Fibroblast of skin of abdomen (primary cell): ENCODE measurements around the gene DNAH8.
A peak's percentile ranks its signal among the peaks of the same experiment; 100 is the strongest.
"Not testable (repeated sequence)": the region's sequence is repeated elsewhere in the genome, so short reads cannot be mapped to it uniquely, and the experiment has no call there.

Experiments used
- DNase-seq: peaks from one replicate; pipeline ENCODE4 v3.0.0-alpha.2; 2013

DNAH8 gene

DNA sequence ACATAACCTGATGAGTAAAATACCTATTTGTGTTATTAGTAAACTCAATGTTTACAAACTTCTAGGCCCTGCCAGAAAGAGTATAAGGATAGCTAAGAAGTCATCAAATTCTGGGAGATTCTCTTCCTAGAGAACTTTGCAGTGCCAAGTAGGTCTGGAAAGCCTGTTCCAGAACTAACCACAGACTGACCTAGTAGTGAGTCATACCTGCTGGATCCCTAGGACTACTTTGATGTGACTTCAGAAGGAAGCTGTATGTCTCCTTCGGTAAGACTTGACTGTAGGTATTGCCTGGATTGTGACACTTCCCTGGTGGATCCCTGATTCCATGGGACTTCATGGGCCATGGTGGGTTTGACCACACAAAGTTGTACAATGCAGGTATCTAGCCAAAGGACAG lies 131.7 kb downstream of the DNAH8 start:
- peak; percentile 8 for DNase-seq

DNA sequence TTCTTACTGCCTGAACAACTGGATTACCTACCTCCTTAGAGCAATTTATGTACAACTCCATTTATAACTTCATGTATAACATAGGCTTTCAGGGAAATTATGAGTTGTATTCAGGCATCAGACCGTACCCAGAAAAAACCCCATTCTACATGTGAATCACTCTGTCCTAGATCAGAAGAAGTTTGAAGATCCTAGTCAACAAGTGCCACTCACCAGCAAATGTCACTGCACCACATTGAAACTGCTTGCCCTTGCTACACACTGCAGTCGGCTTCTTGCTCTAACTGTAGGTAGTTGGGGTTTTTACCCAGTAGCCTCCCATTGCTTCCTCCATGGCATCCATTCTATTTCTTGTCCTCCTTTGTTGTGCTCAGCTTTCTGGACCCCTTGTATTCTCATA lies 132.4 kb downstream of the DNAH8 start:
- DNase-seq: no peak

DNA sequence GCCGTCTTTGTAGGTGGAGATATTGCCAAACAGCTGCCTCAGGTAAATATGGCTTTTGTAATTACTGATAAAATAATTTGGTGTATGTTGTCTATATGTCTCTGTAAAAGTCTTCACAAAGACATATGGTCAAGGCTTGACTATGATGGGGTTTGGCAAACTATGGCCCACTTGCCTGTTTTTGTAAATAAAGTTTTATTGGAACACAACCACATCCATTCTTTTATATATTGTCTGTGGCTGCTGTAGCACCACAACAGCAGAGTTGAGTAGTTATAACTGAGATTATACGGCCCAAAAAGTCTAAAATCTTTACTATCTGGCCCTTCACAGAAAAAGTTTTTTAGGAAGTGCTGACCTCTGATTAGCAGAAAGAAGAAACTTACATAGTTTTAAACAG lies 133.6 kb downstream of the DNAH8 start:
- no peak for DNase-seq

DNA sequence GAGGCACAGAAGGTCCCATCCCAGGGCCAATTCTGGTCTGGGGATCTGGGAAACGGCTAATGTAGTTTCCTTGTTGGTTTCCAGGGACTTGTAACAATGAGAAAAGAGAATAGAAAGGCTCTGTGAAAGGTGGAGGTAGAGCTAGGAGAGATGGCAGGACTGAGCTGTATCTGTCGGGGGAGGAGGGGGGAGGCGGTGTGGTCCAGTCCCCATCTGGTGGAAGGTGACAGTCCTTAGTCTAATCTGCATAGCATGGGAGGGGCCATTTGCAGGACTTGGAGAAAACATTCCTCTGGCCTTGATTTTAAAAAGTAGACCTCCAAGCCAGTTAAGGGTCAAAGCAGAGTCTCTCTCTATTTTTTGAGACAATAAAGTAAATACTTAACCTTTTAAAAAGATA lies 137.1 kb downstream of the DNAH8 start:
- no peak for DNase-seq

DNA sequence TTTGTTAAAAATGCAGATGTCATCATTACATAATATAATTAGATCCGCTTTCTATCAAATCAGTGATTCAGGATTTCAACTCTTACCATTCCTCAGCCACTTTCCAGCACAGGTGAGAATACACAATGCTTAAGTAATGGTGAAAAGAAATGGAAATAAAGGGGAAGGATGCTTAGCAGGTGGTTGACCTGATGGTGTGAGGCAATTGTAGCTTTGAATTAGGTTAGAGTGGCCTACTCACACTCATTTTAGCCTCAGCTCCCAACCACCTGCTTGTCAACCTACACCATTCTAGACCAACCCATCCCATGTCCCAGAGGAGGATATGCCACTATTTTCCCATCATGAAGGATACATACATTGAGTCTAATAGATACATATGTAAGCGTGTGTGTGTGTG lies 138.1 kb downstream of the DNAH8 start:
- no peak for DNase-seq

DNA sequence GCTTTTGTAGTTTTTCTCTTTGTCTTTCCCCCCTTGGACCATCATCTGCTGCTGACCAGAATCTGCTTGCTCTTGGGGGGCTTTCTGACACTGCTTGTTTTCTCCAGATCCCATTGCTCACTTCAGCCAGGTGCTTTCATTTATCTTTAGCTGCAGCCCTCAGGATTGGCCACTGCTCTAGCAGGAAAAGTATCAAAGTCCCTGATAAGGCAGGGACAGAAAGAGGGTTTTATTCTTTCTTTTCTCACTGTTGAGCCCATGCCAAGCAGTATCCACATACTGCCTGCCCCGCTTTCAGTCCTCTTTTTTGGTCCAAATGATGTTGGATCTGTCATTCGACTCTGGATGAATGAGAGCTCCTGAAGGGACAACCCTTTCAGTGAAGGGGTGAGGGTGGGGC lies 141.4 kb downstream of the DNAH8 start:
- DNase-seq: no peak

DNA sequence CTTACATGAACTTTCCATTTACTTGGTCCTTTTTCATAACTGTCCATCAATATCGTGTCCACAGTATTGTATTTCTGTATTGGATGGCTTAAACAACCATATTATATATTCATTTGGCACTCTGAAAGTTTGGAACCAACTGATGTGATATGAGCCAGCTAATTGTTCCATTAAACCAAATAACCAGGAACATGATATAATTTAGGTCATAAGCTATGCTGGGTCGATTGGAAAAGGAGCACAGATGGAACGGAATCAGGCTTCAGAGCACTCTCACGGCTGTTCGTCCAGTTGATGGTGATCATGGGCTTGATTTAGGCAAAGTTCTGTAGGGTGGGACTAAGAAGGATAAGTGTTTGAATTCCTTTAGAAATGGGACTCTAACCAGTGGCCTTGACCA lies 142.7 kb downstream of the DNAH8 start:
- DNase-seq: no peak

DNA sequence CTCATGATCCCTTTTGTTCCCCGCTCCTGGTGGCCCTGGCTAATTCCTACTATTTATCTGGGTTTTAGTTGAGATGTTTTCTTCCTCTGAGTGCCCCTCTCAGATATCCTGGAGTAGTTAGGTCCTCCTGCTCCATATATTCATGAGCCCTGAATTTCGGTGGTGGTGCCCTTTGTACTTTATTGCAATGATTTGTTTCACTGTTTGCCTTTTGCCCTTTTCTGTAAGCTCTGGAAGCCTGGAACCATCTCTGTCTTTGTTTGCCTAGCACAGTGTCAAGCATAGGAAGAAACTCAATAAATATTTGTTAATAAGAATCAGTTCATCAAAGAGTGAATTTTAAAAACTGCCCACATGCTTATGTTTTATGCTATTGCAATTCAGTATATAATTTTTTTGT lies 144.9 kb downstream of the DNAH8 start:
- DNase-seq: no peak

DNA sequence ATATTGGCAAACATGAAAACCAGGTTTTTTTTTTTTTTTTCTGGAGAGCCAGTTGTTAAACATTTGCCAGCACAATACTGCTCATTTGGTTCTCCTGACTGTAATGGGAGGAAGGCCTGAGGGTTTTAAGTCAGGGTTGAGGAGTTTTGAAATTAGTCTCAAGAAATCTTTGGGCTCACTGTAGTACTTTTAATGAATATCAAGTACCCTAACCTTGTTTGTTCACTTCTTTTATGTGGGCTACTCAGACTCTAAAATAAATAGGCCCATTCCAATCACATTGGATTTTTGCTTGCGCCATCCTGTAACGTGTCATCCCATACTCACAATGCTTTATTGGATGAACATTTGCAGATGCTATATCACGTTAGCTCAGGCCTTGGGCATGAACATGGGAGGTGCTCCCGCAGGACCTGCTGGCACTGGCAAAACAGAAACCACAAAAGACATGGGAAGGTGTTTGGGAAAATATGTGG lies 146.9 kb downstream of the DNAH8 start:
- DNase-seq: no peak

DNA sequence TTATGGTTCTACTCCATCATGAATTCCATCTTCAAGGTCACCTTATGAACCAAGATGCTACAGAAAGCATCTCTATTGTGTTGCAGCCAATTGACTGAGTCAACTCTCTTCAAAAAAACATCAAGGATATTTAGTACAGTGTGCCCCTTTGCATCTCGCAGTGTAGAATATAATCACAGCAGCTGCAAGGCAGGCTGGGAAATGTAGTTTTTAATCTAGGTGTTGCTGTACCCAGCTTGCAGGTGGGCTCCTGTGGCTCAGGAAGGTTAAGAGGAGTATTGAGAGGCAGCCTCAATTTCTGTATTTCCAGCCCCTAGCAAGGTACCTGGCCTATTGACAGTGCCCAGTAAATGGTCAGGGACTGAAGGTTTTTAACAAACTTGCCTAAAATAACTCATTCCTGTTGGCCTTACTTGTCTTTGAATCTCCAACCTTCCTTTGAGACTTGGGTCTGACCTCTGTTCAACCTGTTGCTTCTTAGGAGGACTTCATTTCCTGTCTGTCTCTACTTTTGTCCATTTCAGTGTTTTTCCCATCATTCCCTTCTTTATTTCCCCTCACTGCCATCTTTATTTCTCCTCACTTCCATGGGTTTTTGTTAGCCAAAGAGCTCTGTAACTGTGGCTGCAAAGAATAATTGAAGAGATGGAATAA lies 150.5 kb downstream of the DNAH8 start:
- DNase-seq: no peak

DNA sequence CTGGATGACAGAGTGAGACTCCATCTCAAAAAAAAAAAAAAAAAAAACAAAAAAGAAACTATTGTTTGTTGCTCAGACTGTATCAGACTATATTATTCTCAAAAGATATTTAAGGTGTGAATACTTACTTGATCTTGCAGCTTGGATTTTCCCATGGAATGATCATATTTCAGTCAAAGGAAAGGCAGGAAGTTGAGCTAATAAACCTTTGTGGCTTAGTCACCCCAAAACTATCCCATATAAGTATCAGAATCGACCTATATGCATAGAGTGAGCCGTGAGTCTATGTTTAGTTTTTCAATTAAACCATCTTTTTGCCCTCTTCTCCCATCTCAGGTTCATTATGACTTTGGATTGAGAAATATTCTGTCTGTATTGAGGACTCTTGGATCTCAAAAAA lies 152.6 kb downstream of the DNAH8 start:
- no peak for DNase-seq

DNA sequence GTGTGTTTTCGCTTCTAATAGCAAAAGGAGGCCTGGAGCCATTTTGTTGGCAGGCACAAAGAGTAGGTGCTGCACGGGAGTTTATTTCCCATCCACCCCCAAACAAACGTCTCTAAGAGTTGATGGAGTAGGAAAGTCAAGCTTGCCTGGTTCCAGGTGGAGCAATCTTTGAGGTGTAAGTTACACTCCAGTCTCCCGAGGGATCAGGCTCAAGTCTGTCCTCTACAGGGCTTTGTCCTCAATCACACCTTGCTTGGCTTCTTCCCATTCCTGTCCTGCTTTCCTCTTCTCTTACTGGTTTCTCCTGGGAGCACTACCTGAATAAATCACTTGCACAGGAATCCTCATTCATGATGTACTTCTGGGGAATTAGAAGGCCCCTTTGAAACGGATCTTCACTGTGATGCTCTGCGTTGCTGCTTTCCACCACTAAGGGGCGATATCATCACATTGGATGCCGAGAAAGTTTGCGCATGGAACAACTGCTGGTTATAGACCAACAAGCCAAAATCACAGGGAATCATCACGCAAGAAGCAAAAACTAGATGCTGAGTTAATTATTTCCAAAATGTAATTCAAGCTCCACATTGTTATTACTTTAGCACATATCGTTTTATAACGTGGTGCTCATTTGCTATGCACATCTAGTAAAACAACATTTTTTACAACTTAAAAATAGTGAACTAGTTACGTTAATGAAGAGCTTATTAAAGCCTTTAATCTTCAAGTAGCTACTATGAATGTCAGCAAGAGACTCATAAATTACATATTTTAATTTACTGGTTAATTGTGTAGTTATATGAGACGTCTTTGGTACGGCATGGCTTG lies 156.8 kb downstream of the DNAH8 start:
- DNase-seq: peak; percentile 37

DNA sequence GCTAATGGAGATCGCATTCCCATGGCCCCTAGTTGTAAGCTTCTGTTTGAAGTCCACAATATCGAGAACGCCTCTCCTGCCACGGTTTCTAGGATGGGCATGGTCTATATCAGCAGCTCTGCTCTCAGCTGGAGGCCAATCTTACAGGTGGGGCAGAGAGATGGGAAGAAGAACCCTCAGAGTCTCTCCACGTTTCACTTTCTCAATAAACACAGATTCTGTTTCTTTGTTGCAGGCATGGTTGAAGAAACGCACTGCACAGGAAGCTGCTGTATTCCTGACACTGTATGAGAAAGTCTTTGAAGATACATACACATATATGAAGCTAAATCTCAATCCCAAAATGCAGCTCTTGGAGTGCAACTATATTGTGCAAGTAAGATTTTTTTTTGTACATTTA lies 157.9 kb downstream of the DNAH8 start:
- DNase-seq: no peak

DNA sequence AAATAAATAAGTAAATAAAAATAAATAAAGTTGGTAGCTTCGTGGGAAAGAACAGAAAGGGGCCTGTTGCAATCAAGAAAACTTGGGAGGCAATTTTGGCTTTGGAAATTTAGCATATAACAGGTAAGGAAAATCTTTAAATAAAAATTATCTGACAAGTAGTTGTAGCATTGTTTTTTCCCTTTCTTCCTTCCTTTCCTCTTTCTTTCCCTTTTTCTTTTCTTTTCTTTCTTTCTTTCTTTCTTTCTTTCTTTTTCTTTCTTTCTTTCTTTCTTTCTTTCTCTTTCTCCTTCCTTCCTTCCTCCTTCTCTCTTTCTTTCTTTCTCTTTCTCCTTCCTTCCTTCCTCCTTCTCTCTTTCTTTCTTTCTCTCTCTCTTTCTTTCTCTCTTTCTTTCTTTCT lies 158.7 kb downstream of the DNAH8 start:
- DNase-seq: not testable (repeated sequence)

DNA sequence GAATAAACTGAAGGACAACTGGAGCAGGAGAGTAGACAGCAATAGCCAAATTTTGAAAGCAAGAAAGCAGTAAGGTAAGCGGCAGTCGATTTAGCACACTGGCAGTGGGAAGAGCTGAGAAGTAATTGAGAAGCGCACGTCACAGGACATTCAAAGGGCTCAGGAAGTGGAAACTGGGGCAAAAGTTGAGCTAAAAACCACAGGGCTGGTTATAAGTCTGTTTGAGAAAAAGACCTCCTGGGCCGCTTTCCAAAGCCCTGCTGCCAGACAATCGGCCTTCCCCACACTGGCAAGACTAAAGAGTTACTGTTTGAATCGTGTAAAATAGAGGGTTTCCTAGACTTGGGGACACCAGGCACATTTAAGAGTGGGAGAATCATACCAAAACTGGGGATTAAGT lies 161.4 kb downstream of the DNAH8 start:
- no peak for DNase-seq

DNA sequence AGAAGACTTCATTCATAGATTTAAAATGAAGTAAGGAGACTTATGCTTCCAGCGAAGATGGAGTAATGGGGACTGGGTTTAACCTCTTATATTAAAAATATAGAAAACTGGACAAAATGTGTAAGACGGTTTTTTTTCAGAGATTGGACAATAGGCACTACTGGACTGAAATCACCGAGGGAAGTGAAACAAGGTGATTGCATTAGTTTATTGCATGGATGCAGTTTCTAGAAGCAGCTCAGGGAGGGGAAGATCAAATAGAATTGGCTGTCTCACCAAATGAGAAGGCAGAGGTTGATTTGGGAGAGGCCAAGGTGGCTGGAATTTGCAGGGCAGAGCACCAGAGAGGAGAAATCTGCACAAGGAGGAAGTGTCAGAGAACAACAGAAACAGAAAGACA lies 162.6 kb downstream of the DNAH8 start:
- DNase-seq: no peak

DNA sequence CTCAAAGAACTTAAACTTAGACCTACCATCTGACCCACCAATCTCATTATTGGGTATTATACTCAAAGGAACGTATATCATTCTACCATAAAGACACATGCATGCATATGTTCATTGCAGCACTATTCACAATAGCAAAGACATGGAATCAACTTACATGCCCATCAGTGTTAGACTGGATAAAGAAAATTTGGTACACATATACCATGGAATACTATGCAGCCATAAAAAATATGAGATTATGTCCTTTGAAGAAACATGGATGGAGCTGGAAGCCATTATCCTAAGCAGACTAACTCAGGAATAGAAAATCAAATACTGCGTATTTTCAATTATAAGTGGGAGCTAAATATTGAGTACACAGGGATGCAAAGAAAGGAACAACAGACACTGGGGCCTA lies 167.0 kb downstream of the DNAH8 start:
- no peak for DNase-seq

DNA sequence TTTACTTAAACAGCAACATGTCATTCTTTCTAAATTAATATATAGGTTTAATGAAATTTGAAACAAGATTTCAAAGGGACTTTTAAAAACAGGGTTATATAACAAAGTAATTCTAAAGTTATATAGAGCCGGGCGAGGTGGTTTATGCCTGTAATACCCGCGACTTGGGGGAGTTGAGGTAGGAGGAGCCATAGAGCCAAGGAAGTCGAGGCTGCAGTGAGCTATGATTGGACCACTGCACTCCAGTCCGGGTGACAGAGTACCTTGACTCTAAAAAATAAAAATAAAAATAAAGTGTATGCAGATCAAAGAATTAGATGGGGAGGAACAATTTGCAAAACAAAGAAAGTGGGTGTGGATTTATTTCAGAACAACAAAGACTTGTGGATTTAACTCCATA lies 182.4 kb downstream of the DNAH8 start:
- no peak for DNase-seq

DNA sequence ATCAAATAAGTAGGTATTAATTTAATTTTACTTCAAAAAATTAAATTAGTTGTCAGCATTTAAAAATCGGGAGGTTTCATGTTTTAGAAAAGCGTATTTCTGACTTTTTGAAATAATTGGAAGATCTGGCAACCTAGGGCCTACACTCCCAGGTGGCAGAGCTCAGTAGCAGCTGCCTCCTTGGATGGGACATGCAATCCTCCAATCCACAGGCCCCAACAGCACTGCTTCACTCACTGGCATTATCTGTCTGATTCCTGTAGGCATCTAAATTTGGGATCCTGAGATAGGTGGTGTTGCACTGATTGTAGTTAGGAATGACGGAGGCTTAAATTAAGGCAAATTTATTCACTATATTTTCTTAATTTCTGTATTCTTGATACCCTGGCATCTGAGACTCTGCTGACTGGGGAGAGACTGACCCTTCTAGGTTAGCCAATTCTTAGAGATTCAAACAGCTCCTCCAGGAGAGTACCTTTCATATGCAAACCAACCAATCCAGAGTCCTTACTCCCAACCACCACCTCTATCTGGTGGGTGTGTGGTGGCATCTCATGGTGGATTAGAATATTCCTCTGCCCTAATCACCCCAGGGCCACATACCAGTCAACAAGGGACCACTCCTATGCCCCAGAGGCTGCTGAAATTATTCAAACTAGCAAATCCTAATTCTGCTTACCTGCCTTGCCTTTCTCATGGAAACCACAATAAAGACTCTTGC lies 186.9 kb downstream of the DNAH8 start:
- DNase-seq: no peak

DNA sequence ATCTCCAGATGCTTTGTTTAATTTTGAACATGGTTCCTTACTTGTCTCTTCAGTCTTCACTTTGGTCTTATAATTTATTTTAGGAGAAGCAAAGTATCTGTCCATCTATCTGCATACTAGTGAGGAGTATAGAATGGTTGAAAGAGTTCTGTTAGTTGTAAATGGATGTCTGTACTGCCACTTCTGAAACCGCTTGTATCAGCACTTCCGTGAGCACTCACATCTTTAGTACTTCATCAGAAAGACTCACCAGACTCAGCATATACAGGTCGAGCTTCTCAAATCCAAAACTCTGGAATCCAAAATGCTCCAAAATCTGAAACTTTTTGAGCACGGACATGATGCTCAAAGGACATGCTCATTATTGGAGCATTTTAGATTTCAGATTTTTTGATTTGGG lies 191.5 kb downstream of the DNAH8 start:
- no peak for DNase-seq

DNA sequence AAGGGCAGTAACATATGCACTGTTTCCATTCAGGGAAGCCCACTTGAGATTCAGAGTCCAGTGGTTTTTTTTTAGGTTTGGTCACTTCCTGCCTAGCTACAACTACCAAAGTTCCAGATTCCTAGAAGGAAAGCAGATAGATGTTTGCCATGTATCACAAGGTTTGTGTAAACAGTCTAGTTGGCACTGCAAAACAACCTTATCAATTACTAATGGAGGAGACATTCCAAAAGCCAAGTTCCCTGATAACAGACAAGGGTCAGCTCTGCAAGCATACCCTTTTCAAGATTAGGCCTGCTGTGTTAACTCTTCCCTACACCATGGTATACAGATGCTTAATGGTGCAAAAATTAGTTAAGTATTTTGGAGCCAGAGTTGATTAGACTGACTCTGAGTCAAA lies 192.2 kb downstream of the DNAH8 start:
- no peak for DNase-seq

DNA sequence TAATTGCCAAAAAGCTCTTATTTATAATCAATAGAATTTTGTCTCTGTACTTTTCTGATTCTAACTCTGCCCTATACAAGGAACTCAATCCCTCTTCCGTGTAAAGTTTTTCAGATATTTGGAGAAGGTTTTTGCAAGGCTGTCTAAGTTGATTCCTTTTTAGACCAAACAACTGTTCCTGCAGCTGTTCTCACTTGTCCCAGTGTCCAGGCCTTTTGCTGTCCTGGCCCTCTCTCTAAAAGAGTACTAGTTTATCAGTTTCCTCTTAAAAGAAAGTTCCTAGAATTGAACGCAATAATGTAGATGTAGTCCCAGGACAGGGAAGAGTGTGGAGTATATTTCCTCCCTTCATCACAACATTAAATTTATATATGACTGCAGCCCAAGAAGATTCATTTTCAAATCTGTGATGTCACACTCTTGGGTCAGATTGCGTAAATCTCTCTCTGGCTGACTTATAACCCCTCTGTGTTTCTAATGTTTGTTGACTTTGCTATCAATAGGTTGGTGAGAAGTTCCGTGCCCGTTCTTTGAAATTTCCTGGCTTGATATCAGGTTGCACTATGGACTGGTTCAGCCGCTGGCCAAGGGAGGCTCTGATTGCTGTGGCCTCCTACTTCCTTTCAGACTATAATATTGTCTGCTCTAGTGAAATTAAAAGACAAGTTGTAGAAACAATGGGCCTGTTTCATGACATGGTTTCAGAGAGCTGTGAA lies 194.1 kb downstream of the DNAH8 start:
- no peak for DNase-seq

DNA sequence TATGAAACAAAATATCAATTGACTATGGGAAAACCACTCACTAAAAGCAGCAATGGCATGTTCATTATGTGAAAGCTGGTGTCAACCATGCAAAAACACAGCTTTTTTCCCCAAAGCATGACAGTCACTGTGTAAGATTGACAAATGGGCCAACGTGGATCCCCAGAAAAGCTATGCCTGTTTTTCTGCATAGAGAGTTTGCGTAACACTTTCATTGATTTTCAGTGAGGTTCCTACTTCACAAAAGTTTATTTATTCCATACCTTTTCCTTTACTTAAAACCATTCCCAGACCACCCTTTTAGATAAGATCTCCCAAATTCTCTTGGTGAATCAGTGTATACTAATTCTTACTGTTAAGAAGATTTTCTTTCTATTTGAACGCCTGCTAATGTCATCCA lies 195.1 kb downstream of the DNAH8 start:
- DNase-seq: no peak
